Measurements from ENCODE around the gene SH2D2A.
"Not testable (repeated sequence)": the region's sequence is repeated elsewhere in the genome, so short reads cannot be mapped to it uniquely, and the experiment has no call there.

Gene SH2D2A

GRCh38 chr1:156757572-156758253 is 58.9 kb downstream of the SH2D2A start:
- DNase-seq; in situ Hi-C loops (cut with HindIII; ENCODE audit: low pct_ligation_motif_present, low pct_unique_long_range_greater_than_20kb, low sequenced_read_pairs): not testable (repeated sequence)

GRCh38 chr1:156756355-156756754 is 60.3 kb downstream of the SH2D2A start:
- no peak for DNase-seq
- in situ Hi-C loops (cut with HindIII; ENCODE audit: low pct_ligation_motif_present, low pct_unique_long_range_greater_than_20kb, low sequenced_read_pairs) = no loop called here

All from ACHN (cell line).